Activated B cell treated with CpG ODN at 0.5 μM for 24 hours (primary cell): Measurements from ENCODE around the gene ATG13. TPM values are rescaled to one million over a fixed set of nuclear protein-coding genes. Genes with fewer than 3 reads are reported as not detected.

ENCODE experiments used
- ATAC-seq: fragments of 200-7000 bp; cut with Tn5 transposase; one replicate; pipeline ENCODE4 v1.10.0; 2021; ENCODE audit warnings: low read depth, mild to moderate bottlenecking, moderate library complexity
- CTCF ChIA-PET: fragments of 350-600 bp; sonication (Branson Sonifier 250); formaldehyde crosslinking; loops from one replicate; lab custom pipeline; 2021; ENCODE audit warnings: antibody characterized with exemption; lab: Charles Lee
- POLR2A ChIA-PET: fragments of 350-600 bp; sonication (Branson Sonifier 250); formaldehyde crosslinking; loops from one replicate; lab custom pipeline; 2021; ENCODE audit warnings: antibody characterized with exemption; lab: Charles Lee
- DNase-seq: peaks from one replicate; pipeline ENCODE4 v3.0.0; 2022
- H3K27ac Mint-ChIP-seq: one replicate; pipeline ENCODE4 v1.8.0; 2020; ENCODE audit warnings: mixed read lengths
- H3K27me3 Mint-ChIP-seq: one replicate; pipeline ENCODE4 v1.8.0; 2021; ENCODE audit warnings: mixed read lengths
- H3K36me3 Mint-ChIP-seq: one replicate; pipeline ENCODE4 v1.8.0; 2021; ENCODE audit warnings: low read depth, mixed read lengths
- H3K4me1 Mint-ChIP-seq: one replicate; pipeline ENCODE4 v1.8.0; 2021; ENCODE audit warnings: mixed read lengths
- H3K4me3 Mint-ChIP-seq: one replicate; pipeline ENCODE4 v1.8.0; 2020; ENCODE audit warnings: mild to moderate bottlenecking, mixed read lengths
- H3K9me3 Mint-ChIP-seq: one replicate; pipeline ENCODE4 v1.8.0; 2020; ENCODE audit warnings: mixed read lengths
- intact Hi-C: fragments of 100-400 bp; cut with micrococcal nuclease; formaldehyde crosslinking; loops from one replicate; pipeline ENCODE4 v1.15.1; 2024
- total RNA-seq: library from RNA; stranded (reverse); gene quantifications from 2 replicates; pipeline ENCODE4 v1.2.3, GENCODE V29; 2022
- TF ChIP-seq, protein P1 (sequence below): fragments of 200-600 bp; IDR thresholded peaks from one replicate; pipeline ENCODE4 v1.8.0; 2022; ENCODE audit warnings: antibody characterized with exemption, mild to moderate bottlenecking

Gene ATG13
- total RNA-seq, 1 donor from 2014 or later = 73.7 TPM

DNA sequence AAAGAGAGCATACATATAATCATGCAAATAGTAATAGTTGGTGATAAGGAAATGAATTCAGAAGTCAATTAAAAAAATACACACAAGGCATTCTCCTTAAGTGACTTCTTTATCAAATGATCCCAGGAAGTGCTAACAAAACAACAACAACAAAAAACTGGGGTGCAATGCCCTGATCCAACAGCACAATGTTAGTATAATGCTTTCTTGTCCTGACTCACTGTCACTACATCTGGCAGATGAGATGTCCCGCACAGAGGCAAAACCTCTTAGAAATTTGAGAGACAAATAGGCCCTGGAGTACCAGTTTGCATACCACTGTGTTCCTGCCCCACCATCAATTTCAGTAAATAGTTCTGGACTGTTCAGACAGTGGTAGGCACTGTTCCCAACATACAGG lies 12.6 kb upstream of the ATG13 start:
- ChIA-PET CTCF (no interaction called here), POLR2A (no interaction called here)
- intact Hi-C loops = no loop called here
- no peaks in the 10 kb centered on the region for H3K27me3 Mint-ChIP-seq
- peaks cover 8% of the 10 kb centered on the region for H3K36me3 Mint-ChIP-seq
- H3K4me1 Mint-ChIP-seq = peaks cover 11% of the 10 kb centered on the region
- no peak overlapping the region for H3K27ac Mint-ChIP-seq
- peaks cover 10% of the 10 kb centered on the region for H3K9me3 Mint-ChIP-seq
- DNase-seq = no peak
- no peak overlapping the region for H3K4me3 Mint-ChIP-seq
- ATAC-seq = no peak
- TF ChIP-seq, protein P1, sequence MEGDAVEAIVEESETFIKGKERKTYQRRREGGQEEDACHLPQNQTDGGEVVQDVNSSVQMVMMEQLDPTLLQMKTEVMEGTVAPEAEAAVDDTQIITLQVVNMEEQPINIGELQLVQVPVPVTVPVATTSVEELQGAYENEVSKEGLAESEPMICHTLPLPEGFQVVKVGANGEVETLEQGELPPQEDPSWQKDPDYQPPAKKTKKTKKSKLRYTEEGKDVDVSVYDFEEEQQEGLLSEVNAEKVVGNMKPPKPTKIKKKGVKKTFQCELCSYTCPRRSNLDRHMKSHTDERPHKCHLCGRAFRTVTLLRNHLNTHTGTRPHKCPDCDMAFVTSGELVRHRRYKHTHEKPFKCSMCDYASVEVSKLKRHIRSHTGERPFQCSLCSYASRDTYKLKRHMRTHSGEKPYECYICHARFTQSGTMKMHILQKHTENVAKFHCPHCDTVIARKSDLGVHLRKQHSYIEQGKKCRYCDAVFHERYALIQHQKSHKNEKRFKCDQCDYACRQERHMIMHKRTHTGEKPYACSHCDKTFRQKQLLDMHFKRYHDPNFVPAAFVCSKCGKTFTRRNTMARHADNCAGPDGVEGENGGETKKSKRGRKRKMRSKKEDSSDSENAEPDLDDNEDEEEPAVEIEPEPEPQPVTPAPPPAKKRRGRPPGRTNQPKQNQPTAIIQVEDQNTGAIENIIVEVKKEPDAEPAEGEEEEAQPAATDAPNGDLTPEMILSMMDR = no peak

- no peak overlapping the region for H3K4me3 Mint-ChIP-seq
- ATAC-seq = no peak
- ChIA-PET POLR2A (interaction anchor here (0.5 to 1.8 kb wide), 4 partner anchors 9 to 1376 kb away, joined by 3 to 13 read pairs (median 4); partner anchors contain the start of gene AMBRA1), CTCF (no interaction called here)
- peaks cover 11% of the 10 kb centered on the region for H3K4me1 Mint-ChIP-seq
- peaks cover 10% of the 10 kb centered on the region for H3K9me3 Mint-ChIP-seq
- no peak for DNase-seq
- no peaks in the 10 kb centered on the region for H3K27me3 Mint-ChIP-seq
- intact Hi-C loops = no loop called here
- peaks cover 6% of the 10 kb centered on the region for H3K36me3 Mint-ChIP-seq
- no peak overlapping the region for H3K27ac Mint-ChIP-seq
- TF ChIP-seq, protein P1 = no peak
Observed at GRCh38 chr11:46607516-46607915, 9.8 kb upstream of the ATG13 start.

DNA sequence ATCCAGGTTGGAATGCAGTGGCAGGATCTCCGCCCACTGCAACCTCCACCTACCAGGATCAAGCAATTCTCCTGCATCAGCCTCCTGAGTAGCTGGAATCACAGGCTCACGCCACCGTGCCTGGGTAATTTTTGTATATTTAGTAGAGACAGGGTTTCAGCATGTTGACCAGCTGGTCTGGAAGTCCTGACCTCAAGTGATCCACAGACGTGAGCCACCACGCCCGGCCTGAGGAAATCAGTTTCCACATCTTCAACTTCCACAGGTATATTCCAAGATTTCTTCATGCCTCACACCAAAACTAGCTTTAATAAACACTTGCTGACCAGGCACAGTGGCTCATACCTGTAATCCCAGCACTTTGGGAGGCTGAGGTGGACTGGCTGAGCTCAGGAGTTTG lies 8.0 kb upstream of the ATG13 start:
- peaks cover 4% of the 10 kb centered on the region for H3K9me3 Mint-ChIP-seq
- no peaks in the 10 kb centered on the region for H3K36me3 Mint-ChIP-seq
- H3K27me3 Mint-ChIP-seq = no peaks in the 10 kb centered on the region
- H3K27ac Mint-ChIP-seq = no peak overlapping the region
- DNase-seq (no peak), ATAC-seq (no peak)
- POLR2A ChIA-PET = interaction anchor here (0.7 to 1.2 kb wide), 2 partner anchors 8 to 23 kb away, joined by 3 to 4 read pairs; partner anchors contain the start of gene ATG13
- intact Hi-C loops = no loop called here
- TF ChIP-seq, protein P1 = no peak
- H3K4me1 Mint-ChIP-seq = no peaks in the 10 kb centered on the region
- CTCF ChIA-PET = no interaction called here
- H3K4me3 Mint-ChIP-seq = no peak overlapping the region

DNA sequence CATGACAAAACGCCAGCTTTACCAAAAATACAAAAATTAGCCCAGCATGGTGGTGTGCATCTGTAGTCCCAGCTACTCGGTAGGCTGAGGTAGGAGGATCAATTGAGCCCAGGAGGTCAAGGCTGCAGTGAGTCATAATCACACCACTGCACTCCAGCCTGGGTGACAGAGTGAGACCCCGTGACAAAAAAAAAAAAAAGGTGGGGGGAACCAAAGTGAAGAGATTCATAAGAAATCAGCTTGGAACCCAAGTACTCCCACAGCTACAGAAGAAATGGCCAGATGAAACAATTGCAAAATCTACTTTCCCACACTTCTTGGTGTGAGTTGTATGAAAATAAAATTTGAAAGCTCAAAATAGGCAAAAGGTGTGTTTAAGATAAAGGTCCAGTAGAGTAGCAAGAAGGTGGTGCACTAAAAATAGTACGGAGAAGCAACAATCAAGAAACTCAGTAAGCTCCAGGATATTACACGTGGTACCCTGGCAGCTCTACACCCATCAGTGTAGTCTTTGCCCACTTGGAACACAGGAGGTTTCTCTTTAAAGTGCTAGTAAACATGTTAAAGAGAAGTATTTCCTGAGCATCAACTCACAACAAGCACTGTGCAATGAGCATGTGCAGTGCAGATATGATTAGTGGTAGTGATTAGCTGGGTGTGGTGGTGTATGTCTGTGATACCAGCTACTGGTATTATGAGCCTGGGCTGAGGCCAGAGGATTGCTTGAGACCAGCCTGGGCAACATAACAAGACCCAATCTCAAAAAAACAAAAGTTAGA lies 5.6 kb upstream of the ATG13 start:
- POLR2A ChIA-PET = interaction anchor here (0.9 kb wide), 1 partner anchor 658 kb away, joined by 3 read pairs; the partner anchor contains the start of gene MADD
- Mint-ChIP-seq H3K4me3 (no peak overlapping the region), H3K9me3 (no peaks in the 10 kb centered on the region), H3K4me1 (peaks cover 3% of the 10 kb centered on the region), H3K36me3 (peaks cover under 1% of the 10 kb centered on the region), H3K27ac (no peak overlapping the region), H3K27me3 (no peaks in the 10 kb centered on the region)
- ATAC-seq (no peak), DNase-seq (no peak)
- TF ChIP-seq, protein P1 = no peak
- intact Hi-C loops = loop anchor here (10.0 kb wide), 2 partner anchors 767 to 807 kb away; partner anchors contain the start of genes CRY2 and SLC35C1
- CTCF ChIA-PET = no interaction called here

- ATAC-seq = no peak
- H3K4me1 Mint-ChIP-seq = peaks cover 7% of the 10 kb centered on the region
- H3K27me3 Mint-ChIP-seq = no peaks in the 10 kb centered on the region
- H3K4me3 Mint-ChIP-seq = no peak overlapping the region
- no peak overlapping the region for H3K27ac Mint-ChIP-seq
- TF ChIP-seq, protein P1 = no peak
- intact Hi-C loops = loop anchor here (10.0 kb wide), 2 partner anchors 768 to 808 kb away; partner anchors contain the start of genes CRY2 and SLC35C1
- POLR2A ChIA-PET = interaction anchor here (0.7 to 0.9 kb wide), 2 partner anchors 202 to 658 kb away, joined by 3 to 7 read pairs; partner anchors contain the start of gene MADD
- CTCF ChIA-PET = no interaction called here
- peaks cover 4% of the 10 kb centered on the region for H3K36me3 Mint-ChIP-seq
- H3K9me3 Mint-ChIP-seq = no peaks in the 10 kb centered on the region
- no peak for DNase-seq
Observed at GRCh38 chr11:46612326-46612725, 5.0 kb upstream of the ATG13 start.
